ENCODE data around the gene GFI1.
"Not testable (repeated sequence)": the region's sequence is repeated elsewhere in the genome, so short reads cannot be mapped to it uniquely, and the experiment has no call there.

GFI1 gene

GRCh38 chr1:92464588-92465255, 22.0 kb downstream of the GFI1 start:
- no peak for DNase-seq

- DNase-seq = peak; percentile 88
These were observed 25.2 kb downstream of the GFI1 start for GRCh38 chr1:92461364-92462097.

GRCh38 chr1:92459871-92460320, 26.8 kb downstream of the GFI1 start:
- peak; percentile 93 for DNase-seq

GRCh38 chr1:92458146-92458545, 28.6 kb downstream of the GFI1 start:
- DNase-seq = no peak

- no peak for DNase-seq
These were observed 38.7 kb downstream of the GFI1 start for GRCh38 chr1:92447976-92448375.

GRCh38 chr1:92447033-92447681, 39.6 kb downstream of the GFI1 start:
- DNase-seq = no peak

- DNase-seq = peak; percentile 85
These were observed 40.2 kb downstream of the GFI1 start for GRCh38 chr1:92446546-92446945.

GRCh38 chr1:92445865-92446264, 40.9 kb downstream of the GFI1 start:
- DNase-seq = no peak

GRCh38 chr1:92444351-92444750, 42.4 kb downstream of the GFI1 start:
- no peak for DNase-seq

GRCh38 chr1:92443893-92444292, 42.8 kb downstream of the GFI1 start:
- DNase-seq = no peak

GRCh38 chr1:92442351-92442750, 44.4 kb downstream of the GFI1 start:
- DNase-seq = no peak

- no peak for DNase-seq
These were observed 44.9 kb downstream of the GFI1 start for GRCh38 chr1:92441697-92442342.

GRCh38 chr1:92441316-92441696, 45.4 kb downstream of the GFI1 start:
- DNase-seq = no peak

- DNase-seq = no peak
These were observed 47.4 kb downstream of the GFI1 start for GRCh38 chr1:92439291-92439690.

- DNase-seq = not testable (repeated sequence)
These were observed 52.2 kb downstream of the GFI1 start for GRCh38 chr1:92434572-92434971.

GRCh38 chr1:92430030-92430429, 56.7 kb downstream of the GFI1 start:
- DNase-seq = no peak

GRCh38 chr1:92425617-92426016, 61.1 kb downstream of the GFI1 start:
- DNase-seq = no peak
